DMS 273 (cell line): ENCODE data around the gene PBXIP1.

Experiments
- DNase-seq: peaks from one replicate; lab custom pipeline; 2025; ENCODE audit not compliant: unreplicated experiment; lab: John Stamatoyannopoulos, UW

Gene PBXIP1, protein sequence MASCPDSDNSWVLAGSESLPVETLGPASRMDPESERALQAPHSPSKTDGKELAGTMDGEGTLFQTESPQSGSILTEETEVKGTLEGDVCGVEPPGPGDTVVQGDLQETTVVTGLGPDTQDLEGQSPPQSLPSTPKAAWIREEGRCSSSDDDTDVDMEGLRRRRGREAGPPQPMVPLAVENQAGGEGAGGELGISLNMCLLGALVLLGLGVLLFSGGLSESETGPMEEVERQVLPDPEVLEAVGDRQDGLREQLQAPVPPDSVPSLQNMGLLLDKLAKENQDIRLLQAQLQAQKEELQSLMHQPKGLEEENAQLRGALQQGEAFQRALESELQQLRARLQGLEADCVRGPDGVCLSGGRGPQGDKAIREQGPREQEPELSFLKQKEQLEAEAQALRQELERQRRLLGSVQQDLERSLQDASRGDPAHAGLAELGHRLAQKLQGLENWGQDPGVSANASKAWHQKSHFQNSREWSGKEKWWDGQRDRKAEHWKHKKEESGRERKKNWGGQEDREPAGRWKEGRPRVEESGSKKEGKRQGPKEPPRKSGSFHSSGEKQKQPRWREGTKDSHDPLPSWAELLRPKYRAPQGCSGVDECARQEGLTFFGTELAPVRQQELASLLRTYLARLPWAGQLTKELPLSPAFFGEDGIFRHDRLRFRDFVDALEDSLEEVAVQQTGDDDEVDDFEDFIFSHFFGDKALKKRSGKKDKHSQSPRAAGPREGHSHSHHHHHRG

DNA sequence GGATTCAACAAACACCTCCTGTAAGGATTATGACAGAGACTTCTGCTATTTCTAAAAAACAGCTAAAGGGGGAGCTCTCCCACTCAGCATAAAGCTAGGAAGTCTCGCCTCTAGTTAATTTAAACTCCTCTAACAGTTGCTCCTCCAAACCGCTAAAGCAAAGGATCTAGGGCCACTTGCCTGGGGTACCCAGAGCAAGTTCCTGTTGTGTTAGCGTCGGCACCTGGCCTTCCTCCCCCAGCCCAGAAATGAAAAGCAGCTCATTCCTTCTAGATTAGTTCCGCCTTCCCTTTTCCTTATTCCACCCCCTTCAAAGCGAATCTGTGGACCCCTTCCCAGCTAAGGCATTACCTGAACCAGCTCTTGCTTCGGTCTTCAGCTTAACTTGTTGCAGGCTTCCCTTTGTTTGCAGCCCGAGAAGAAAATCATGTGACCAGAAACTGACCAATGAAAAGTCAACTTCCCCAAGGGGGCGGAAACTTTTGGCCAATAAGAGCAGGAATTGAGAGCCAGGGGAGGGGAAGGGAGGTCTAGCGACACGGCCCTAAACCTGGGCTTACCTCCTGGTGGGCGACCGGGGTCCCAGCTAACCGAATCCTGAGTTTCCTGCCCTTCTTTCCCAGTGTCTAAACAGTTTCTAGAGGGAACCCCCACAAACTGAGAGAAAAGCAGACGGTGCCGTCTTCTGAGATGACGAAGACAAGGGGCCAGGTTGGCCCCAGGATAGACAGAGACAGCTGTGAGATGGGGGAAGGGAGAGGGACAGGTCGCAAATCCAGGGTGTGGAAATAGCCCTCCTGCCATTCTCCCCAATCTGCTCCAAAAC is at the start of gene PBXIP1:
Gene PBXIP1 (minus strand): TSS at position 382 of the 826 bp plus-strand sequence. CDS start 2,378 bp downstream, outside the sequence.
- peak; percentile 96 for DNase-seq

DNA sequence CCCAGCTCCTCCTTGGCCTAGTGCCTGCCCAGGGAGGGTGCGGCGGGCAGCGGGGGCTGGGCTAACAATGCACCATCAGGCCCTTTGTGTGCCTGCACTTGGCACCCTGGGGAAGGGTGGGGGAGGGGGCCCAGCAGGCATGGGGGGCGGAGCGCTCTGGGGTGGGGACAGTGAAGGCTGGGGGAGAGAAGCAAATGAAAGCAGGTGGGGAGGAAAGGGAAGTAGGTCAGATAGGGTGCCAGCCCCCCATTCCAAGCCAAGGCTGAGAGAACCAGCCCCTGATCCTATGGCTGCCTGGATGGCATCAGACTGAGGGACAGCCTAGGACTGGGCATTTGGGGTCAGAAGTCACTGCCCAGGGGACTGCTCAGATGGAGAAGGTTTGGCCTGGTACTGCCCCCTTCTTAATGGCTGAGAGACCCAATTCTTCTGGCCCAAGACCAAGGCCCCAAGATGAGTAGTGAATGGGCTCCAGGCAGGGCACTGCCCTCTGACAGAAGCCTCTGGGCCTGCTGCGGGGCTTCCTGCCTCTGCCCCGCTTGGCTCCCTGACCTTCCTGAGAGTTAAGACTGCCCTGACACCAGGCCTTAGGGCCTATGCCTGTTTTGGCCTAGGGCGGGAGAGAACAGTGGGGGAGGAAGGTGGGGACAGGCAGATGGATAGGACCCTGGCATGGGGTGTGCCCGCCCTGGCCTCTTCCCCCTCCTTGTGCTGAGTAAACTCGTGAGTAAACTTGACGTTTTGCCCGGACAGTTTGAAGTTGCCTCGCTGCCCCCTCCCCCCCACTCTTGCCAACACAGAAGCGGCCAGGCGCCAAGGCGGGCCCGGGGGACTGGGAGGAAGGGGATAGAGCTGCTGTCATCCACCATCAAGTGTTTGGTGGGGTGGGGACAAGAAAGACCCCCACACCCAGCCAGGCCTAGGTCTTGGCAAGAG is 49.4 kb upstream of the PBXIP1 start:
- peak; percentile 79 for DNase-seq

DNA sequence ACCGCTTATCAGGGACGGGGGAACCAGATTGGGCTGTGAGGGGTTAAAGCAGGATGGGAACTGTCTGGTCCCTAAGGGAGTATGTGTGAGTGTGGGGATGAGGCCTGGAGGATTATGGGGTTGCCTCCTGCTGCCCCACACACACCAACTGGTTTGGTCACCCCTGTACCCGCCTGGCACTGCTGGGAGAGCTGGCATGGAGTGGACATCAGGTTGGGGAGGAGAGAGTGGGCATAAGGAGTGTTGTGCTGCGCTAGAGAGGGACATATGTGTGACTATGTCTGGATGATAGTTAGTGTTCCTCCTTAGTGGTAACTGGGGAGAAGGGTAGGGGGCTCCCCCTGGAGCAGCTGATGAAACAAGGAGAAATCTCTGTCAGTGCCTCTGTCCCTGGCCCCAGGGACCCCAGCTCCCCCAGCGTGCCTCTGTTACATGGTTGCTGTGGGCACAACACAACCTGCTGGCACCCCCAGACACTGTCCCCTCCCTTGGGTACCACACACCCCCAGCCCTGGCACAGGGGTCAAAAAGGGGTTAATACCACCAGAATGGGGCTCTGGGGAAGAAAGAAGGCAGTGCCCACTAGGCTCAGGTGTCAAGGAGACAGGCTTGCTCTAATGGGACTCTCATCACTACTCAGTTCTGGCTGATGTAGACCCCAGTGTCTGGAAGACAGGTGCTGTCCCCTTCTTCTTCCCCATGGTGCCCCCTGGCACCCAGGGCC is 48.6 kb upstream of the PBXIP1 start:
- no peak for DNase-seq

DNA sequence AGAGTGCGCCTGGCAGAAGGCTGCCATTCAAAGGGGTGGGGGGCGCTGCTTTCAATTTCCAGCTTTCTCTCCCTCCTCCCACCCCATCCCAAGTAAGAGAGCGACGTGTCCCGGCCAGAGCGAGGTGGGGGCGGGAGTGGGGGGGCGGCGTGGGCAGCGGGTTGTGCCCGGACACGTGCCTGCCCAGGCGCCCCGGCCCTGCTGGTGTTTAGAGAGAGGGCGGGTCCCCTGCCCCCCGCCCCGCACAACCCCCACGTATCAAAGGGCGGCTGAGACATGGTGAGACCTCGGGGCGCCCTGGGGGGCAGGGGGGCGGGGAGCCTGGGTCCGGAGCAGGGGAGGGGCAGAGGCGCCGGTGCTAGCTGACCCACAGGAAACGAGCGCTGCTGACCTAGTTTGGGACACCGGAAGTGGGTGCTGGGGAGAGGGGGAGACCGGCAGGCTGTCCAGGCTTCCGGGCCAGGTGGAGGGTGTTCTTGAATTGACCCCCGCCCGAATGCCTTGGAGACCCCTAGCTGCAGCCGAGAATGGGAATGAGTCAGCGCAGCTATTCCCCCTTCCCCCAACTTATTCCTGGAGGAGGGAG is 48.0 kb upstream of the PBXIP1 start:
- DNase-seq = peak; percentile 71

DNA sequence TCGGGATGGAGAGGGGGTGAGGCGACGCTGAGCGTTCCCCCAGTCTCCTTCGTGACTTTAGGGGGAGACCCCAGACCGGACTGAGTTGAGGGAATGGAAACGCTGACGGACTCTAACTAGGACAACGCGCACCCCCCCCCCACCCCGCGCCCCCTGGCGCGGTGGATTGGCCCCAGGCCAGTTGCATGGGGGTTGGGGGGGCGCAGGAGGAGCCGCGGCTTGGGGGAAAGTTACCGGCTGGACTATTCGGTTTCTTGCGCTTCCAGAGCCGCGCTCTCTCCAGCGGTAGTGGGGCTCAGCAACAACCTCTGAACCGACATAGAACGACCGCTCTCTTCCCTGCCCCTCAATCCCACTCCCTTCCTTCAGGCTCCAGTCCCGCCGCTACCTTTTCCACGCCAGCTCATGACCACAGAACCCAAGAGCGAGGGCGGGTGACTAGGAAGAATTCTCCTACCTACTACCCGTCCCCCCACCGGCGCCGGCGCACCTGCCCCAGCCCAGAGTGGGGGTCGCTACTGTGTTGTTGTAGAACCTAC is 47.4 kb upstream of the PBXIP1 start:
- peak; percentile 71 for DNase-seq

DNA sequence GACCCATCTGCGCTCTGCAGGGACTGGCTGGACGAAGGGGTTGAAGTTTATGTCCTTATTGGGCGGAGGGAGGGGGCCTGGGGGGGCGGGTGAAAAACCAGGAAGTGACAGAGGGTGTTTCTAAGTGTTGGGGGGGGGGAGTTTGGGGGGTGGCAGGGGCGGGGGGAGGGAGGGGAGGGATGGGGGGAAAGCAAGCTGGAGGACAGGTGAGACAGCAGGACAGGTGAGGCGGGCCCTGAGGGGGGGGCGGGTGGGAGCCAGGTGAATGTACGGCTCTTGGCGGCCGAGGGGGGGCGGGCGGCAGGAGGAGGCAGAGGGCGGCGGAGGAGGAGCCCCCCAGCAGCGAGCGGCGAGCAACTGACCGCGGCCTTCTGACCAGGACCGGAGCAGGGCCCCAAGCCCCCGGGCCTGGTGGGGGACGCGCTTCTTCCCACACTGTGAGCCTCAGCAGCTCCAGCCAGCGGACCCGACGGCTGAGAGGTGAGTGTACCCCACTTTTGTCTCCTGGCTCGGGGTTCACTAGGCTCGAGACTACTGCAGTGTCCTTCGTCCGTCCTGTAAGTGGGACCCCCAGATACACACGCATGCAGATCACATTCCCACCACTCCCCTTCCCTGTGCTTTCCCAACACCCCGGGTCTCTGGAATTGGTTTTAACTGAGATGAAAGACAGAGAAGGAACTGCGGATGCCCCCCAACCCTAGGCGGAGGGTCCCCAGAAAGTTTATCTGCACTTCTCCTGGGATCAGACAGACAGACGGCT is 46.7 kb upstream of the PBXIP1 start, which contains the start of gene ZBTB7B:
Gene ZBTB7B (plus strand): TSS at position 339 of the 763 bp plus-strand sequence. CDS start 11,859 bp downstream, outside the sequence.
- DNase-seq = peak; percentile 71

DNA sequence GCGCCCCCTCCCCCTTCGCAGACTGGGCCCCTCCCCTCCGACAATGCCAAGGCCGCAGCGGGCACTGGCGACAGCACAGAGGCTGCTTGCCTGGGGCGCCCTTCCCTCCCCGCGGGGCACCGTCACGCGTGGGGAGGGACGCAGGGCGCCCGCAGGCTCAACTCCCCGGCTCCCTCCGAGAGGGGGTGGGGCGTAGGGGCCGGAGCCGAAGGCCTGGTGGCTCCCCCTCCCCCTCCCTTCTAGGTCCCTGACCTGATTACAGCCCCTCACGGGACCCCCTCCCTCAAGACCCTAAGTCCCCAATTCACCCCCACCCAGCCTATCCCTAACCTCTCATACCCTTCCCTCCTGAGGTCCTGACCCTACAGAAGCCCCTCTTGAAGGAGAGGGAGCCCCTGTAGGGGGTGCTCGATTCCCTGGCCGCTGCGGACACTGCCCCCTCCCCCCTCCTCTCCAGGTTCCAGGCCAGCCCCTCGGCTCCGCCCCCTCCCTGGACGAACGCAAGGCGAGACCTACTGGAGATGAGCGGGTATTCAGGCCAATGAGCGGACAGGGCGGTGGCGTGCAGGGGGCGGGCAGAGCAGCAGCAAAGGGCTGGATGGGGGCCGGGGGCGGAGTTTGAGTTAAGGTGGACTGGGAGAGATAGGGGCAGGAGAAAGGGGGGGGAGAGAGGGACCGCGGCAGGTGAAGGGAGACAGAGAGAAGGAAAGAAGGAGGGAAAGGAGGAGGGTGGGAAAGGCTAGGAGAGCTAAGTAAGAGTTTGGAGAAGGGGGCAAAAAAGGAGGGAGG is 46.0 kb upstream of the PBXIP1 start:
- DNase-seq = peak; percentile 99

DNA sequence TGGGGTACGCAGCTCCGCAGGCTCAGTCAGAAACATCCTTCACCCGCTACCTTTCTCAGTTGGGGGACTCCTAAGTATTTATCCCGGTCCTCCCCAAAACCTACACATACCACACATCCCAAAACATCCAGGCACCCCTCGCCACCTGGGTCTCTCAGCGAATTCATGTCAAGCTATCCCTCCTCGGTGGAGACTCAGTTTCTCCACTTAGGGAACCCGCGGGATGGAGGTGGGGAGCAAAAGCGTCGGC is 45.5 kb upstream of the PBXIP1 start:
- DNase-seq = no peak

DNA sequence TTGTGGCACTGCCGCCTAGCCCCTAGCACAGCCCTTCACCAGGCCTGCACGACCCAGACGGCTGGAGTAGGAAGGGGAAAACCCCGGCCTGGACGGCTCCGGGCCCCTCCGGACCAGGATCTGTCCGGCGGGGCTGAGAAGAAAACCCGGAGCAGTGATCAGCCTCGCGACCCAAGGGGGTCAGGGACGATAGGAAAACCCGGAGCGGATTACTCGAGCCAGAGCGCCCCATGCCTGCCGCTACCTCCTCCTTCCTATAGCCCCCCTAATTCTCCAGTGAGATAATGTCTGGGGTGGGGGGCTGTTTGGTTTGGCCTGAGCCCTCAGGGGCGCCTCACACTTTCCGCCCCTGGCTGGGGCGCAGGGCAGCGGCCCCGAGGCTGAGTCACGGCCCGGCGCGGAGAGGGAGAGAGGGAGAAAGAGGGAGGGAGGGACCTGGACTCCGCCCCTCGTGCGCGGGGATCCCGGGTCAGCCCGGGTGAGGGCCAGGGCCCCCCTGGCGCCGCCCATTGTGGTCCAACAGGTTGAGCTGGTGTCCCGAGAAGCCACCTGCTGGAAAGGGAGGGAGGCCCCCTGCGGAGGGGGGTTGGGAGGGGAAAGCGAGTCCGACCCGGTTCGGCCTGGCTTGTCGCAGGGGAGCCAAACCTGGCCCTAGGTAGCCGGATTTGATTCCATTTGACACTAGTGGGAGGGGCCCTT is 45.0 kb upstream of the PBXIP1 start:
- peak; percentile 95 for DNase-seq

DNA sequence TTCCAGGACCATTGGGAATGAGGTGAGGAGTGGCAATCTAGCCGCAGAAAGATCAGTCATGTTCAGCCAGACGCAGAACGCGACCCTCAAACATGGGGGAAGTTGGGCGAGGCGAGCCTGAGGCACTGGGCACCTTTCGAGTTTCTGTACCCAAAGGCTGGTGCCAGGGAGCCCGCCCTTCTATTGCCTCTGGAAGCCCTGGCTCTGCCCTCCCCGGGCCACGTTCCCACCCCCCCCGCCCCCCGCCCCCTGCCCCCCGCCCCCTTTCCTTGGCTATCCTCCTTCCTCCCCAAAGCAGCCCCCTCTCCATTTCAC is 44.5 kb upstream of the PBXIP1 start:
- DNase-seq = no peak

DNA sequence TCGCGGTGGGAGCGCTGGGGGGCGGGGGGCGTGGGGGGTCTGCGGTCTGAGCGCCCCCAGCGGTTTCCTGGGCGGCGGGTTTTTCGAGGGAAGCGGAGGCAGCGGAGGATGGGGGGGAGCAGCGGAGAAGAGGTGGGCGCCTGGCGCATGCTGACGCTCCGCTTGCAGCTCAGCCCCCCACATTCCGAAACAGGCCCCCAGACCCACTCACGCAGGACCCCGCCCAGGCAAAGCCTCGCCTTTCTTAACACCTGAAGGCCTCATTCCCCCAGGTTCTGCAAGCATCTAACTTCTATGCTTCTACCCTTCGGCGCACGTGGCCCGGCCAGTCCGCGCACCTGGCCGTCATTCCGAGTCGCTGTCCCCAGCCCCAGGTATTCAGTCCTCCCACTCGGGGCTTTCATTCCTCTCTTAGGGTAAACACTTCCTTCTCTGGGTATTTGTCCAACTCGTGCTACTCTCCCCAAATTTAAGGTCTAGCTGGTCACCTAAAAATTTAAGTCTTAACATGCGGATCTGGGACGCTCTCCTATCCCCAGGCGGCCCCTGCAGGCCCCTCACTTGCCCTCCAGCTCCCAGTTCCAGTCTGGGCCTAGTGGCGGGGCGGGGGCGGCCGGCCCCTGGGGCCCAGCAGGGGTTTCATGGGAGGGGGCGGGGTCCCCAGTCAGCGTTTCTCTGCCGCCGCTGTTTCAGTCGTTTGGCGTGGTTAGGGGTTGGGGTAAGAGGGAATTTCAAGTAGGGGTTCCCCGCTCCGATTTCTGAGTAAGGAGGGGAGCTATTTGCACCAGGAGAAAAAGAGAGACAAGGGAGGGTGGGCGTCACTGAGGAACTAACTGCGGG is 43.9 kb upstream of the PBXIP1 start:
- no peak for DNase-seq

DNA sequence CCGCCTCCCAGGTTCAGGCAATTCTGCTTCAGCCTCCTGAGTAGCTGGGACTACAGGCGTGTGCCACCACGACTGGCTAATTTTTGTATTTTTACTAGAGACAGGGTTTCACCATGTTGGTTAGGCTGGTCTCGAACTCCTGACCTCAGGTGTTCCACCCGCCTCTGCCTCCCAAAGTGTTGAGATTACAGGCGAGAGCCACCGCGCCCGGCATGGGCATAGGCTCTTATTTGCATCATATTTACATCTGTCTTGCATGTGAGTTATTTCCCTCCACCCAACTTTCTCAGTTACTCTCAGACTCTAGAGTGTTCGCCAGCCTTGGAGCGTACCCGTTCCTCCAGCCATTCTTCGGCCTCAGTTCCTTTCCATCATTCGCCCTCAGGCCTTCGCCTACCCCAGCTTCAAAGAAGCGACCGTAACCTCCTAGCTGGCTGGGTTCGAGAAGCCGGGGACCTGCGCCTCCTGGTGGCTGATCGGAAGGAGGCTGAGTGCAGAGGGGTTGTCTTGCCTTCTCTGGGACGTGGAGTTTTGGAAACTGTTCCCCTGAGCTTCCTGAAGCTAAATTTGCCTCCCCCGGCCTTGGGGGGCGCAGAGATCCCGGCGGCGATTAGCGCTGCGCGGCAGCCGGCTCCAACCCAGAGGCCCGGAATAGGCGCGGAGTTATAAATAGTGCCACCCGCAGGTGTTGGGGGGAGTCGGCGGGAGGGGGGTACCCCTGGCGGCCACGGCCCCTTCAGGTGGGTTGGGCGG is 43.1 kb upstream of the PBXIP1 start:
- peak; percentile 77 for DNase-seq

DNA sequence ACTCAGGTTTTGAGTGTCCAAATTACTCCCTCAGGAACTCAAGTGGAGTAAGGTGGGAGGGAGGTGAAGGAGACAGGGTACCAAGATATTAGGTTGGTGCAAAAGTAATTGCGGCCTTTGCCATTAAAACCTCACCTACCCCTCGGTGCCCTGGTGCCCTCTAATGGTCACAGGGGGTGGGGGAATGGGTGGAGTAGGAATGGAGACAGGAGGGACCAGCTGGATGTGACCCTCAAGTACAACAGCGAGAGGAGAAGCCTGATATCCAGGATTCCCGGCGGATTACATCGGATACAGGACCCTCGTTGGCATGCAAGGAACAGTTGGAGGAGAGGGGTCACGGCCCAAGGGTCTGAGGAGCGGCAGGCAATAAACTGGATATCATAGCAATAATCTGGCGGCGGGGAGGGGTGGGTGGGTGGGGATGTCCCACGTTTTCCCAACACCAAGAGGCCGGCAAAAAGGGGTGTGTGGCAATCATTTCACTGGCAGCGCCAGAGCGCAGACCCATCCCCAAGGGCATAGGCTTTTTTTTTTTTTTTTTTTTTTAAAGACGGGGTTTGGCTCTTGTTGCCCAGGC is 42.4 kb upstream of the PBXIP1 start:
- DNase-seq = no peak

DNA sequence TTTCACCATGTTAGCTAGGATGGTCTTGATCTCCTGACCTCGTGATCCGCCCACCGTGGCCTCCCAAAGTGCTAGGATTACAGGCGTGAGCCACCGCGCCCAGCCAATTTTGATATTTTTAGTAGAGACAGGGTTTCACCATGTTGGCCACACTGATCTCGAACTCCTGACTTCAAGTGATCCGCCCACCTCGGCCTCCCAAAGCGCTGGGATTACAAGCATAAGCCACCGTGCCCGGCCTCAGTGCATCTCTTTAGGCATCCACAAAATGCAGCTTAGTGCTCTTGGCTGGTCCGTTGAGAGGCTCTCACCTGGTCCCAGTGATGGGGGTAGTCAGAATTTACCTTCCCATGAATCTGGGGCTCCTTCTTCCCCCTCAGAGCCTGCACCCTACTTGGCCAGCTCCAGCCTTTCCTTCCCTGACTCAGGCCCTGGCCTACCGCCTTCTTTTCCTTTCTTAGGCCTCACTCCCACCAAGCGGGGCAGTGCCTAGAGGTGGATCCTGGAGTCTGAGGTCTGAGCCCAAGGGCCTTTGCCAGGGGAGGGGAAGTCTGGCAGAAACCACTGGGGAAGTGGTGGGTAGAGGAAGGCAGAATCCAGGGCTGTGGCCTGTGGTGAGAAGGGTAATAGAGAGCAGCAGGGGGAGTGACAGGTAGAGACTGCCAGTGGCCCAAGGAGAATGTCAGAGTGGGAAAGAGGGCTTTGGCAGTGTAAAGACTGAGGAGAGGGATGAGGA is 41.2 kb upstream of the PBXIP1 start:
- DNase-seq = no peak
